ENCODE measurements around the gene RS1.
A peak's percentile ranks its signal among the peaks of the same experiment; 100 is the strongest.

The RS1 gene

GRCh38 chrX:18672008-18672407 lies at the start of gene RS1:
TSS of gene RS1 (minus strand) at chrX:18672108. CDS start at chrX:18672068, 40 bp downstream.
- no peak for DNase-seq
- H3K9me3 Mint-ChIP-seq, result no peaks in the 10 kb centered on the region
- no peak for ATAC-seq (replicated peaks)
- no peak within 1 kb of the TSS for H3K4me3 Mint-ChIP-seq
- H3K4me1 Mint-ChIP-seq, result peaks cover 5 to 20% of the 10 kb centered on the region in 2 donors
- H3K27ac Mint-ChIP-seq, result no peak within 1 kb of the TSS
- H3K27me3 Mint-ChIP-seq, result no peaks in the 10 kb centered on the region
- peaks cover 2 to 3% of the 10 kb centered on the region in 2 donors for H3K36me3 Mint-ChIP-seq

GRCh38 chrX:18719852-18720251 lies 47.9 kb upstream of the RS1 start:
- H3K4me1 Mint-ChIP-seq, result no peaks in the 10 kb centered on the region
- H3K9me3 Mint-ChIP-seq, result no peaks in the 10 kb centered on the region
- H3K4me3 Mint-ChIP-seq, result no peak overlapping the region
- no peak for DNase-seq
- H3K27ac Mint-ChIP-seq, result no peak overlapping the region
- H3K36me3 Mint-ChIP-seq, result no peaks in the 10 kb centered on the region
- H3K27me3 Mint-ChIP-seq, result peaks cover 0 to 4% of the 10 kb centered on the region in 2 donors
- no peak for ATAC-seq (replicated peaks)

- Mint-ChIP-seq H3K27ac (no peak overlapping the region), H3K9me3 (no peaks in the 10 kb centered on the region), H3K4me3 (no peak overlapping the region), H3K36me3 (no peaks in the 10 kb centered on the region), H3K27me3 (peaks cover 0 to 4% of the 10 kb centered on the region in 2 donors), H3K4me1 (no peaks in the 10 kb centered on the region)
- DNase-seq (no peak), ATAC-seq (replicated peaks) (no peak)
Measured at GRCh38 chrX:18714910-18715309, 43.0 kb upstream of the RS1 start.

GRCh38 chrX:18709833-18710232 lies 37.9 kb upstream of the RS1 start:
- H3K36me3 Mint-ChIP-seq, result no peaks in the 10 kb centered on the region
- H3K9me3 Mint-ChIP-seq, result no peaks in the 10 kb centered on the region
- no peak overlapping the region for H3K4me3 Mint-ChIP-seq
- DNase-seq (no peak), ATAC-seq (replicated peaks) (no peak)
- H3K4me1 Mint-ChIP-seq, result no peaks in the 10 kb centered on the region
- H3K27me3 Mint-ChIP-seq, result no peaks in the 10 kb centered on the region
- H3K27ac Mint-ChIP-seq, result no peak overlapping the region

- Mint-ChIP-seq H3K27ac (no peak within 1 kb of the TSS), H3K4me3 (no peak within 1 kb of the TSS), H3K36me3 (no peaks in the 10 kb centered on the region), H3K27me3 (no peaks in the 10 kb centered on the region), H3K9me3 (no peaks in the 10 kb centered on the region), H3K4me1 (no peaks in the 10 kb centered on the region)
- DNase-seq (no peak), ATAC-seq (replicated peaks) (peak in 1 of 2 donors; percentile 42)
Measured at GRCh38 chrX:18707426-18708049, 35.6 kb upstream of the RS1 start, which contains the start of gene PPEF1. TSS of gene PPEF1 (plus strand) at chrX:18707645. CDS start at chrX:18707781, 136 bp downstream.

- ATAC-seq (replicated peaks) (no peak), DNase-seq (no peak)
- Mint-ChIP-seq H3K4me1 (no peaks in the 10 kb centered on the region), H3K27me3 (peaks cover 0 to 13% of the 10 kb centered on the region in 2 donors), H3K9me3 (no peaks in the 10 kb centered on the region), H3K36me3 (no peaks in the 10 kb centered on the region), H3K4me3 (no peak overlapping the region), H3K27ac (no peak overlapping the region)
Measured at GRCh38 chrX:18702362-18703195, 30.7 kb upstream of the RS1 start.

- Mint-ChIP-seq H3K4me3 (no peak overlapping the region), H3K9me3 (no peaks in the 10 kb centered on the region), H3K36me3 (no peaks in the 10 kb centered on the region), H3K4me1 (no peaks in the 10 kb centered on the region), H3K27ac (no peak overlapping the region), H3K27me3 (peaks cover 0 to 20% of the 10 kb centered on the region in 2 donors)
- DNase-seq, result no peak
- ATAC-seq (replicated peaks), result no peak
Measured at GRCh38 chrX:18701621-18702361, 29.9 kb upstream of the RS1 start.

- H3K36me3 Mint-ChIP-seq, result no peaks in the 10 kb centered on the region
- H3K9me3 Mint-ChIP-seq, result peaks cover 0 to 1% of the 10 kb centered on the region in 2 donors
- DNase-seq, result no peak
- H3K27me3 Mint-ChIP-seq, result peaks cover 0 to 24% of the 10 kb centered on the region in 2 donors
- no peak overlapping the region for H3K27ac Mint-ChIP-seq
- H3K4me1 Mint-ChIP-seq, result no peaks in the 10 kb centered on the region
- no peak overlapping the region for H3K4me3 Mint-ChIP-seq
- ATAC-seq (replicated peaks), result no peak
Measured at GRCh38 chrX:18698737-18699650, 27.1 kb upstream of the RS1 start.

GRCh38 chrX:18696653-18697052 lies 24.7 kb upstream of the RS1 start:
- H3K4me1 Mint-ChIP-seq, result no peaks in the 10 kb centered on the region
- H3K36me3 Mint-ChIP-seq, result no peaks in the 10 kb centered on the region
- ATAC-seq (replicated peaks) (no peak), DNase-seq (no peak)
- no peak overlapping the region for H3K27ac Mint-ChIP-seq
- peaks cover 0 to 17% of the 10 kb centered on the region in 2 donors for H3K27me3 Mint-ChIP-seq
- peaks cover 0 to 1% of the 10 kb centered on the region in 2 donors for H3K9me3 Mint-ChIP-seq
- no peak overlapping the region for H3K4me3 Mint-ChIP-seq

- ATAC-seq (replicated peaks), result no peak
- no peak for DNase-seq
- no peak overlapping the region for H3K4me3 Mint-ChIP-seq
- no peaks in the 10 kb centered on the region for H3K36me3 Mint-ChIP-seq
- no peak overlapping the region for H3K27ac Mint-ChIP-seq
- peaks cover 0 to 1% of the 10 kb centered on the region in 2 donors for H3K9me3 Mint-ChIP-seq
- H3K4me1 Mint-ChIP-seq, result no peaks in the 10 kb centered on the region
- H3K27me3 Mint-ChIP-seq, result peaks cover 0 to 11% of the 10 kb centered on the region in 2 donors
Measured at GRCh38 chrX:18692541-18692940, 20.6 kb upstream of the RS1 start.

- H3K36me3 Mint-ChIP-seq, result no peaks in the 10 kb centered on the region
- no peak overlapping the region for H3K4me3 Mint-ChIP-seq
- H3K27ac Mint-ChIP-seq, result no peak overlapping the region
- DNase-seq, result no peak
- peaks cover 0 to 1% of the 10 kb centered on the region in 2 donors for H3K9me3 Mint-ChIP-seq
- no peaks in the 10 kb centered on the region for H3K4me1 Mint-ChIP-seq
- no peak for ATAC-seq (replicated peaks)
- no peaks in the 10 kb centered on the region for H3K27me3 Mint-ChIP-seq
Measured at GRCh38 chrX:18691431-18691830, 19.5 kb upstream of the RS1 start.

GRCh38 chrX:18687856-18688495 lies 16.1 kb upstream of the RS1 start:
- DNase-seq (no peak), ATAC-seq (replicated peaks) (no peak)
- Mint-ChIP-seq H3K9me3 (no peaks in the 10 kb centered on the region), H3K27ac (no peak overlapping the region), H3K36me3 (no peaks in the 10 kb centered on the region), H3K4me1 (peaks cover 0 to under 1% of the 10 kb centered on the region in 2 donors), H3K4me3 (no peak overlapping the region), H3K27me3 (peaks cover 0 to 6% of the 10 kb centered on the region in 2 donors)

- H3K9me3 Mint-ChIP-seq, result peaks cover 0 to 2% of the 10 kb centered on the region in 2 donors
- no peak for DNase-seq
- no peak for ATAC-seq (replicated peaks)
- H3K4me3 Mint-ChIP-seq, result no peak overlapping the region
- H3K27me3 Mint-ChIP-seq, result peaks cover 0 to 6% of the 10 kb centered on the region in 2 donors
- H3K4me1 Mint-ChIP-seq, result peaks cover 0 to 12% of the 10 kb centered on the region in 2 donors
- peaks cover 0 to 4% of the 10 kb centered on the region in 2 donors for H3K36me3 Mint-ChIP-seq
- H3K27ac Mint-ChIP-seq, result no peak overlapping the region
Measured at GRCh38 chrX:18682979-18683387, 11.1 kb upstream of the RS1 start.

Measured in stimulated activated naive B cell treated with anti-CD40 and anti-IgM and Interleukin-4, amounts not matched to agents 10 μg/mL and 1 μg/mL and 100 μg/mL, for 72 hours (primary cell).